ENCODE results near the gene PI4KB.
"Not testable (repeated sequence)": the region's sequence is repeated elsewhere in the genome, so short reads cannot be mapped to it uniquely, and the experiment has no call there.

DNA sequence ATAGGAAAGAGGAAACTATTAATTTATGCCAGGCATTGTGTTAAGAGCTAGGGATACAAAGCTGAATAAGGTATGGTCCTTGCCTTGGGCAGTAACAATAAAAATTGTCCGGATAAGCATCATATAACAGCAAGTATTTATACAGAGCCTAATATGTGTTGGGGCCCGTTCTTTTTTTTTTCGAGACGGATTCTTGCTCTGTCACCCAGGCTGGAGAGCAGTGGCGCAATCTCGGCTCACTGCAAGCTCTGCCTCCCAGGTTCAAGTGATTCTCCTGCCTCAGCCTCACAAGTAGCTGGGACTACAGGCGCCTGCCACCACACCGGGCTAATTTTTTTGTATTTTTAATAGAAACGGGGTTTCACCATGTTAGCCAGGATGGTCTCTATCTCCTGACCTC lies 23.1 kb upstream of the PI4KB start:
- TF ChIP-seq POLR2AphosphoS5 (IDR thresholded peaks at IDR 0.05; ENCODE audit: low read depth, low read length): not testable (repeated sequence)
- TF ChIP-seq, protein P1, sequence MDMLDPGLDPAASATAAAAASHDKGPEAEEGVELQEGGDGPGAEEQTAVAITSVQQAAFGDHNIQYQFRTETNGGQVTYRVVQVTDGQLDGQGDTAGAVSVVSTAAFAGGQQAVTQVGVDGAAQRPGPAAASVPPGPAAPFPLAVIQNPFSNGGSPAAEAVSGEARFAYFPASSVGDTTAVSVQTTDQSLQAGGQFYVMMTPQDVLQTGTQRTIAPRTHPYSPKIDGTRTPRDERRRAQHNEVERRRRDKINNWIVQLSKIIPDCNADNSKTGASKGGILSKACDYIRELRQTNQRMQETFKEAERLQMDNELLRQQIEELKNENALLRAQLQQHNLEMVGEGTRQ (IDR thresholded peaks at IDR 0.05; ENCODE audit: borderline replicate concordance, low read depth, low read length): not testable (repeated sequence)
